Esophagus squamous epithelium (tissue), 4 donors: ENCODE results near the gene GGCT.

Experiments
- POLR2A ChIP-seq, 4 donors: fragments of 450-650 bp; IDR thresholded peaks; one replicate each; pipeline ENCODE4 v1.6.1; 2017; ENCODE audit warnings: antibody characterized with exemption in 4 of 4, mild to moderate bottlenecking in 4 of 4, moderate library complexity in 3 of 4
- TF ChIP-seq, protein P1 (sequence below), 6 experiments: fragments of 450-650 bp in 4 of 6; fragments of 200-600 bp in 2 of 6; sonication (generic) in 2 of 6; IDR thresholded peaks; one replicate each; pipeline ENCODE4 v1.5.1; 2016 to 2019; ENCODE audit warnings: antibody characterized with exemption in 6 of 6, mild to moderate bottlenecking in 4 of 6, moderate library complexity in 4 of 6

DNA sequence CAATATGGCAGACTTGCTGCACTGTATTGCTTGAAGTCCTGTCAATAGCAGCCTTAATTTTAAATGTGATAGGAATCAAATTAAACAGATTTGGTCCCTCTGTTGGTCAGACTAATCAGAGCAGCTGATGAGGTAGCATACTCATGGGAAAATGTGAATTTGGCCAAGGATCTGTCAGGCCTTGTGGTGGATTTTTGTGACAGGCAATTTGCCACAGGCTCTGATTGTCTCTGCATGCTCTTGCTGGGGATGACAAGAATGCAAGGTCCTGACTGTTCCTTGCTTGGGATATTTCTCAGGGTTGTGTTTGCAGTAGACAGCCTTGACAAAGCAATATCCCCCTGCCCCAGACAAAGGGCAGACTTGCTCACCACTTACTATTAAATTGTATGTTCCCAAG lies 48.5 kb upstream of the GGCT start:
- TF ChIP-seq, protein P1, sequence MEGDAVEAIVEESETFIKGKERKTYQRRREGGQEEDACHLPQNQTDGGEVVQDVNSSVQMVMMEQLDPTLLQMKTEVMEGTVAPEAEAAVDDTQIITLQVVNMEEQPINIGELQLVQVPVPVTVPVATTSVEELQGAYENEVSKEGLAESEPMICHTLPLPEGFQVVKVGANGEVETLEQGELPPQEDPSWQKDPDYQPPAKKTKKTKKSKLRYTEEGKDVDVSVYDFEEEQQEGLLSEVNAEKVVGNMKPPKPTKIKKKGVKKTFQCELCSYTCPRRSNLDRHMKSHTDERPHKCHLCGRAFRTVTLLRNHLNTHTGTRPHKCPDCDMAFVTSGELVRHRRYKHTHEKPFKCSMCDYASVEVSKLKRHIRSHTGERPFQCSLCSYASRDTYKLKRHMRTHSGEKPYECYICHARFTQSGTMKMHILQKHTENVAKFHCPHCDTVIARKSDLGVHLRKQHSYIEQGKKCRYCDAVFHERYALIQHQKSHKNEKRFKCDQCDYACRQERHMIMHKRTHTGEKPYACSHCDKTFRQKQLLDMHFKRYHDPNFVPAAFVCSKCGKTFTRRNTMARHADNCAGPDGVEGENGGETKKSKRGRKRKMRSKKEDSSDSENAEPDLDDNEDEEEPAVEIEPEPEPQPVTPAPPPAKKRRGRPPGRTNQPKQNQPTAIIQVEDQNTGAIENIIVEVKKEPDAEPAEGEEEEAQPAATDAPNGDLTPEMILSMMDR (IDR thresholded peaks at IDR 0.05) = no peak
- TF ChIP-seq POLR2A (IDR thresholded peaks at IDR 0.05) = no peak
